H1 (cell line): ENCODE results near the gene PRKAR1B. TPM values are rescaled to one million over a fixed set of nuclear protein-coding genes. Genes with fewer than 3 reads are reported as not detected.

Experiments used
- CTCF ChIA-PET: fragments of 300-600 bp; sonication (Branson Sonifier 250); formaldehyde crosslinking; loops from one replicate; lab custom pipeline; 2021; ENCODE audit not compliant: partially characterized antibody; lab: Charles Lee
- POLR2A ChIA-PET: fragments of 300-600 bp; sonication (Branson Sonifier 250); formaldehyde crosslinking; loops from one replicate; lab custom pipeline; 2021; ENCODE audit warnings: inconsistent platforms; ENCODE audit not compliant: partially characterized antibody; lab: Charles Lee
- DNase-seq, 2 experiments: peaks; one replicate each; pipeline versions ENCODE4 v3.0.0 to v3.0.0-alpha.2; 2010 to 2022; ENCODE audit warnings: low spot score in 2 of 2, low read depth in 1 of 2, mixed read lengths in 1 of 2
- FAIRE-seq: peaks from 2 replicates; lab custom pipeline; 2011; peaks lifted over from hg19 to GRCh38; lab: Jason Lieb, UNC
- H2AFZ ChIP-seq: 2 replicates; pipeline ENCODE4 v1.8.1; 2012; ENCODE audit warnings: low read length, inconsistent platforms
- H2AK5ac ChIP-seq: 2 replicates; pipeline ENCODE4 v1.6.1; 2013; ENCODE audit warnings: low read depth, low read length
- H2BK120ac ChIP-seq: replicated peaks from 2 replicates; pipeline ENCODE3; 2013; ENCODE audit warnings: low read depth, low read length, inconsistent platforms
- H2BK12ac ChIP-seq: 2 replicates; pipeline ENCODE4 v1.6.1; 2013; ENCODE audit warnings: low read depth, low read length
- H2BK15ac ChIP-seq: 2 replicates; pipeline ENCODE4 v1.6.1; 2013; ENCODE audit warnings: low read length
- H2BK20ac ChIP-seq: 2 replicates; pipeline ENCODE4 v1.6.1; 2013; ENCODE audit warnings: low read length
- H2BK5ac ChIP-seq: 2 replicates; pipeline ENCODE4 v1.6.1; 2013; ENCODE audit warnings: low read depth, low read length
- H3K14ac ChIP-seq: 2 replicates; pipeline ENCODE4 v1.6.1; 2013; ENCODE audit warnings: inconsistent platforms; ENCODE audit not compliant: insufficient read length
- H3K18ac ChIP-seq: 2 replicates; pipeline ENCODE4 v1.6.1; 2013; ENCODE audit warnings: low read length; ENCODE audit errors: extremely low read depth
- H3K23ac ChIP-seq: 2 replicates; pipeline ENCODE4 v1.6.1; 2013; ENCODE audit warnings: inconsistent platforms; ENCODE audit not compliant: insufficient read length
- H3K23me2 ChIP-seq: 2 replicates; pipeline ENCODE4 v1.6.1; 2013; ENCODE audit warnings: low read depth, low read length
- H3K27ac ChIP-seq: 2 replicates; pipeline ENCODE4 v1.6.1; 2011; ENCODE audit warnings: low read depth, low read length, inconsistent platforms
- H3K27me3 ChIP-seq, 4 experiments: replicated peaks in 1 of 4; 1 replicate in 1 of 4; 2 replicates in 3 of 4; pipeline versions ENCODE4 v1.6.1 to v1.8.1; 2011 to 2013; ENCODE audit warnings: low read length in 3 of 4, mild to moderate bottlenecking in 3 of 4, inconsistent platforms in 2 of 4, mixed read lengths in 2 of 4, moderate library complexity in 1 of 4; ENCODE audit not compliant: control insufficient read depth in 3 of 4, insufficient read depth in 3 of 4; ENCODE audit errors: extremely low read depth in 1 of 4
- H3K36me3 ChIP-seq, 4 experiments: 2 replicates each; pipeline versions ENCODE4 v1.6.1 to v1.8.1; 2011 to 2013; ENCODE audit warnings: mild to moderate bottlenecking in 4 of 4, low read length in 3 of 4, moderate library complexity in 2 of 4, control low read depth in 1 of 4, inconsistent platforms in 1 of 4; ENCODE audit not compliant: insufficient read depth in 4 of 4, control insufficient read depth in 2 of 4
- H3K4ac ChIP-seq: replicated peaks from 2 replicates; pipeline ENCODE3; 2013; ENCODE audit warnings: low read length, low read depth, mixed read lengths, inconsistent platforms; ENCODE audit not compliant: insufficient read length
- H3K4me1 ChIP-seq, 4 experiments: replicated peaks in 1 of 4; 1 replicate in 1 of 4; 2 replicates in 3 of 4; pipeline versions ENCODE4 v1.6.1 to v1.8.1; 2011 to 2013; ENCODE audit warnings: low read length in 3 of 4, inconsistent platforms in 2 of 4, mixed read lengths in 1 of 4; ENCODE audit not compliant: insufficient read depth in 4 of 4, control insufficient read depth in 3 of 4
- H3K4me2 ChIP-seq, 2 experiments: 2 replicates each; pipeline versions ENCODE4 v1.6.1 to v1.8.1; 2011 to 2013; ENCODE audit warnings: low read depth in 2 of 2, low read length in 2 of 2, control low read depth in 1 of 2, inconsistent platforms in 1 of 2, mild to moderate bottlenecking in 1 of 2; ENCODE audit not compliant: insufficient read depth in 1 of 2
- H3K4me3 ChIP-seq, 4 experiments: fragments of 200-600, 300-600 bp in 1 of 4; sonication (generic), shearing (Covaris generic), sonication (Bioruptor Twin) in 1 of 4; 2 replicates each; pipeline versions ENCODE4 v1.5.1 to v1.8.1; 2011 to 2016; ENCODE audit warnings: low read length in 4 of 4, low read depth in 3 of 4, control low read depth in 2 of 4, inconsistent platforms in 2 of 4, mild to moderate bottlenecking in 2 of 4, mixed read lengths in 1 of 4, moderate library complexity in 1 of 4; ENCODE audit not compliant: insufficient read depth in 2 of 4; ENCODE audit errors: extremely low read depth in 1 of 4
- H3K56ac ChIP-seq: replicated peaks from 2 replicates; pipeline ENCODE3; 2013; ENCODE audit warnings: low read depth, mild to moderate bottlenecking, mixed read lengths, low read length, inconsistent platforms; ENCODE audit not compliant: insufficient read length
- H3K79me1 ChIP-seq: 2 replicates; pipeline ENCODE4 v1.6.1; 2013; ENCODE audit warnings: low read depth, low read length, control low read depth
- H3K79me2 ChIP-seq, 2 experiments: 2 replicates each; pipeline versions ENCODE4 v1.6.1 to v1.8.1; 2012 to 2013; ENCODE audit warnings: low read length in 2 of 2, mild to moderate bottlenecking in 2 of 2, inconsistent platforms in 1 of 2; ENCODE audit not compliant: insufficient read depth in 2 of 2, control insufficient read depth in 1 of 2
- H3K9ac ChIP-seq, 4 experiments: replicated peaks in 1 of 4; 1 replicate in 1 of 4; 2 replicates in 3 of 4; pipeline versions ENCODE4 v1.6.1 to v1.8.1; 2011 to 2013; ENCODE audit warnings: low read depth in 3 of 4, low read length in 3 of 4, control low read depth in 2 of 4, mild to moderate bottlenecking in 2 of 4, moderate library complexity in 2 of 4, inconsistent platforms in 1 of 4; ENCODE audit errors: extremely low read depth in 1 of 4
- H3K9me3 ChIP-seq, 2 experiments: 2 replicates each; pipeline versions ENCODE4 v1.6.1 to v1.8.1; 2012 to 2013; ENCODE audit warnings: mild to moderate bottlenecking in 2 of 2, moderate library complexity in 2 of 2, control low read depth in 1 of 2, inconsistent platforms in 1 of 2, low read depth in 1 of 2, low read length in 1 of 2, mixed read lengths in 1 of 2; ENCODE audit not compliant: insufficient read depth in 2 of 2
- H4K20me1 ChIP-seq, 2 experiments: replicated peaks in 1 of 2; 2 replicates each; pipeline versions ENCODE3 to v1.8.1; 2011 to 2013; ENCODE audit warnings: inconsistent platforms in 2 of 2, low read length in 2 of 2, mild to moderate bottlenecking in 1 of 2; ENCODE audit not compliant: insufficient read depth in 2 of 2, control insufficient read depth in 1 of 2
- H4K5ac ChIP-seq: 2 replicates; pipeline ENCODE4 v1.6.1; 2013; ENCODE audit warnings: low read length, low read depth, mixed read lengths, inconsistent platforms; ENCODE audit not compliant: insufficient read length
- H4K8ac ChIP-seq: 2 replicates; pipeline ENCODE4 v1.8.0; 2013; ENCODE audit warnings: mild to moderate bottlenecking, moderate library complexity, low read length, inconsistent platforms; ENCODE audit not compliant: insufficient read depth; ENCODE audit errors: extremely low read depth
- H4K91ac ChIP-seq: replicated peaks from 2 replicates; pipeline ENCODE3; 2013; ENCODE audit warnings: low read length, mixed read lengths, inconsistent platforms; ENCODE audit not compliant: insufficient read length
- ATF3 ChIP-seq: IDR thresholded peaks from 2 replicates; pipeline ENCODE4 v1.6.1; 2011; ENCODE audit warnings: low read depth, mild to moderate bottlenecking, low read length; ENCODE audit not compliant: insufficient read depth
- BACH1 ChIP-seq: IDR thresholded peaks from 2 replicates; pipeline ENCODE4 v1.6.1; 2012; ENCODE audit warnings: low read length, improper control_type of control experiment
- CHD1 ChIP-seq: IDR thresholded peaks from 2 replicates; pipeline ENCODE4 v1.6.1; 2012; ENCODE audit warnings: low read depth, low read length, improper control_type of control experiment
- CHD2 ChIP-seq: IDR thresholded peaks from 2 replicates; pipeline ENCODE4 v1.6.1; 2012; ENCODE audit warnings: low read length, improper control_type of control experiment
- CREB1 ChIP-seq: IDR thresholded peaks from 2 replicates; pipeline ENCODE4 v1.6.1; 2012; ENCODE audit warnings: inconsistent platforms
- CTBP2 ChIP-seq: IDR thresholded peaks from 2 replicates; pipeline ENCODE4 v1.7.0; 2011; ENCODE audit warnings: borderline replicate concordance, mild to moderate bottlenecking, moderate library complexity, mixed read lengths, low read length; ENCODE audit not compliant: insufficient read depth, insufficient read length
- EGR1 ChIP-seq: IDR thresholded peaks from 2 replicates; pipeline ENCODE4 v1.6.1; 2011; ENCODE audit warnings: low read depth, low read length, borderline replicate concordance
- NRF1 ChIP-seq: IDR thresholded peaks from 2 replicates; pipeline ENCODE4 v1.6.1; 2011; ENCODE audit warnings: mild to moderate bottlenecking, low read depth, low read length, improper control_type of control experiment
- POU5F1 ChIP-seq: IDR thresholded peaks from 2 replicates; pipeline ENCODE4 v1.6.1; 2011; ENCODE audit warnings: low read depth, mild to moderate bottlenecking, low read length, moderate library complexity
- RBBP5 ChIP-seq: IDR thresholded peaks from 2 replicates; pipeline ENCODE4 v1.7.1; 2012; ENCODE audit warnings: low read depth, mild to moderate bottlenecking, inconsistent platforms, low read length, moderate library complexity, borderline replicate concordance
- RXRA ChIP-seq: IDR thresholded peaks from 2 replicates; pipeline ENCODE4 v1.6.1; 2011; ENCODE audit warnings: low read depth, mild to moderate bottlenecking, low read length, moderate library complexity; ENCODE audit not compliant: insufficient read depth
- SAP30 ChIP-seq: fragments of 300-600 bp; sonication (generic); IDR thresholded peaks from 2 replicates; pipeline ENCODE4 v1.7.1; 2012; ENCODE audit warnings: low read length, moderate library complexity, mild to moderate bottlenecking, inconsistent platforms; ENCODE audit not compliant: insufficient read depth, insufficient replicate concordance
- SP2 ChIP-seq: IDR thresholded peaks from 2 replicates; pipeline ENCODE4 v1.6.1; 2012; ENCODE audit warnings: mild to moderate bottlenecking, low read length, inconsistent platforms
- WGBS, 2 experiments: shearing (Covaris generic) in 1 of 2; methylation state at CpG; one replicate each; pipeline versions ENCODE4 v1.1.6 to v1.1.7; 2013 to 2015; ENCODE audit warnings: low lambda C conversion rate in 2 of 2, mixed read lengths in 2 of 2, inconsistent platforms in 1 of 2, low coverage in 1 of 2, missing lambda C conversion rate in 1 of 2; ENCODE audit not compliant: insufficient replicate concordance in 2 of 2, insufficient coverage in 1 of 2, insufficient read length in 1 of 2; ENCODE audit errors: extremely low coverage in 1 of 2, missing lambda C conversion rate in 1 of 2; 5-methylcytosine and 5-hydroxymethylcytosine counted together
- polyA plus RNA-seq, 7 experiments: library from polyadenylated mRNA; depleted of rRNA in 3 of 7; stranded (reverse) in 5 of 7; unstranded in 2 of 7; fragments of >200 nt in 5 of 7; fragments of 200-250 nt in 2 of 7; gene quantifications; 1 replicate in 5 of 7; 2 replicates in 1 of 7; 4 replicates in 1 of 7; pipeline versions ENCODE4 v1.2.1 to v1.2.3, GENCODE V29; 2011 to 2013; ENCODE audit warnings: missing spikeins in 2 of 7, mixed read lengths in 2 of 7
- total RNA-seq: library from RNA; stranded (reverse); fragmentation: NEBNext Ultra II Directional; extraction: Animal tissue kit (Norgen Biotek cat#: 25700); gene quantifications from 2 replicates; pipeline ENCODE4 v1.2.1, GENCODE V29; 2021

PRKAR1B gene
- total and polyA plus RNA-seq, 2 of the 8 experiments (the other 6 are each of a cell fraction or from before 2014, with no cell fraction given) = 12.3 to 55.7 TPM

GRCh38 chr7:564176-564865 is 162.8 kb downstream of the PRKAR1B start:
- CTCF ChIA-PET = no interaction called here
- TF ChIP-seq EGR1 (no peak), CTBP2 (no peak), ATF3 (no peak), SAP30 (no peak), CREB1 (no peak), POU5F1 (no peak), RBBP5 (no peak), SP2 (no peak), RXRA (no peak), CHD1 (no peak), BACH1 (no peak), CHD2 (no peak), NRF1 (no peak)

More at GRCh38 chr7:564176-564865, 162.8 kb downstream of the PRKAR1B start:
- no peak overlapping the region for H3K14ac ChIP-seq
- H3K9me3 ChIP-seq = peaks cover 0 to 3% of the 10 kb centered on the region in 2 experiments; a peak in 1 of 4 replicates
- 0 out of 2 replicates have a peak, but pooled peaks cover 4% of the 10 kb centered on the region for H3K79me1 ChIP-seq
- no peak overlapping the region for H4K91ac ChIP-seq
- POLR2A ChIA-PET = no interaction called here
- no peak overlapping the region for H2BK5ac ChIP-seq
- peaks cover 0 to 4% (median under 1%) of the 10 kb centered on the region in 4 experiments; a peak in 1 of 7 replicates for H3K4me1 ChIP-seq
- no peak overlapping the region for H2AK5ac ChIP-seq
- no peak overlapping the region for H3K4me2 ChIP-seq
- 0 out of 2 replicates have a peak overlapping the region, but pooled peaks have one; percentile 7 for H2BK12ac ChIP-seq
- no peak overlapping the region for H3K23ac ChIP-seq
- H3K27me3 ChIP-seq = no peaks in the 10 kb centered on the region
- no peak overlapping the region for H3K18ac ChIP-seq
- peaks cover 3 to 12% of the 10 kb centered on the region in 2 experiments for H4K20me1 ChIP-seq
- peaks cover 10% of the 10 kb centered on the region; the same call in 1 of the 2 replicates for H3K23me2 ChIP-seq
- FAIRE-seq = no peak
- no peak overlapping the region for H3K4me3 ChIP-seq
- H2BK15ac ChIP-seq = no peak overlapping the region
- H2BK20ac ChIP-seq = no peak overlapping the region
- H2BK120ac ChIP-seq = no peak overlapping the region
- no peaks in the 10 kb centered on the region; a peak in 1 of 4 replicates for H3K79me2 ChIP-seq
- H3K4ac ChIP-seq = no peak overlapping the region
- H3K9ac ChIP-seq = no peak overlapping the region
- no peak overlapping the region for H2AFZ ChIP-seq
- WGBS, 2 experiments = 89% methylated on average over 26 of the region's 26 CpGs; no CpG with 5 or more reads in 1 of the 2 experiments
- DNase-seq = no peak
- H3K56ac ChIP-seq = no peak overlapping the region
- H3K36me3 ChIP-seq = no peaks in the 10 kb centered on the region; a peak in 1 of 8 replicates
- H4K8ac ChIP-seq = peak overlapping the region; percentile 43; the same call in 1 of the 2 replicates
- H4K5ac ChIP-seq = no peak overlapping the region
- no peak overlapping the region for H3K27ac ChIP-seq
